Measurements from ENCODE around the gene TTLL8.

TTLL8 gene

DNA sequence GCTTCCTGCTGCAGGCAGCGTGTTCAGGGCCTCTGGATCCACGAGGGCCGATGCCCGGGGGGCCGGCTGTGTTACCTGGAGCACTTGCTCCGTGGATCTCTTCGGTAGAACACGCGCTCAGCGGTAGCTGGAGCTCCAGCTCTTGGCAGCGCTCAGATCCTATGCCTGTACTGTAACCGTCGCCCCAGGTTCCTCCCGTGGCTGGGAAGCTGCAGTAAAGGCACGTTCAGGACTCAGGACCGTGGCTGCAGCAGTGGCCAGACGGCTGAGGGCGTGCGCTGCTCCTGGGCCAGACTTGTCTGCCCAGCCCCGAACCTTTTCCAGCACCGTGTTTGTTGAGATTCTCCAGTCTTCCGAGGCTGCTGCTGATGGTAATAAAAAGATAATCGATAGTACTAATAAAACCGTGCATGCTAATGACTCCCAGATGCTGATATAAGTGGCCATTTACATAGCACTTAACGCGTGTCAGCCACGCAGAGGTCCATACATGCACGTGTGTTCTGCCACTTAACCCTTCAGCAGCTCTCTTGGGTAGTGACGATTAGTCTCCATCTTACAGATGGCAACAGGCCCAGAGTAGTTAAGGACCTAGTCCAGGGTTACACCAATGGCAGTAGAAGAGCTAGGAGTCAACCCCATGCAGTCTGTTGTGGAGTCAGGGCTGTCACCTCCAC, 33.1 kb upstream of the TTLL8 start:
- TF ChIP-seq POLR2AphosphoS5 (IDR thresholded peaks at IDR 0.05; ENCODE audit: low read depth, low read length) (no peak), SIN3A (IDR thresholded peaks at IDR 0.05; ENCODE audit: borderline replicate concordance, insufficient read depth, low read length) (no peak), FOXP2 (optimal IDR thresholded peaks at IDR 0.05; ENCODE audit: borderline replicate concordance, extremely low read depth, extremely low read length, insufficient read depth) (no peak), TAF1 (IDR thresholded peaks at IDR 0.05; ENCODE audit: borderline replicate concordance, insufficient read depth, low read length) (no peak)
- TF ChIP-seq, protein P1, sequence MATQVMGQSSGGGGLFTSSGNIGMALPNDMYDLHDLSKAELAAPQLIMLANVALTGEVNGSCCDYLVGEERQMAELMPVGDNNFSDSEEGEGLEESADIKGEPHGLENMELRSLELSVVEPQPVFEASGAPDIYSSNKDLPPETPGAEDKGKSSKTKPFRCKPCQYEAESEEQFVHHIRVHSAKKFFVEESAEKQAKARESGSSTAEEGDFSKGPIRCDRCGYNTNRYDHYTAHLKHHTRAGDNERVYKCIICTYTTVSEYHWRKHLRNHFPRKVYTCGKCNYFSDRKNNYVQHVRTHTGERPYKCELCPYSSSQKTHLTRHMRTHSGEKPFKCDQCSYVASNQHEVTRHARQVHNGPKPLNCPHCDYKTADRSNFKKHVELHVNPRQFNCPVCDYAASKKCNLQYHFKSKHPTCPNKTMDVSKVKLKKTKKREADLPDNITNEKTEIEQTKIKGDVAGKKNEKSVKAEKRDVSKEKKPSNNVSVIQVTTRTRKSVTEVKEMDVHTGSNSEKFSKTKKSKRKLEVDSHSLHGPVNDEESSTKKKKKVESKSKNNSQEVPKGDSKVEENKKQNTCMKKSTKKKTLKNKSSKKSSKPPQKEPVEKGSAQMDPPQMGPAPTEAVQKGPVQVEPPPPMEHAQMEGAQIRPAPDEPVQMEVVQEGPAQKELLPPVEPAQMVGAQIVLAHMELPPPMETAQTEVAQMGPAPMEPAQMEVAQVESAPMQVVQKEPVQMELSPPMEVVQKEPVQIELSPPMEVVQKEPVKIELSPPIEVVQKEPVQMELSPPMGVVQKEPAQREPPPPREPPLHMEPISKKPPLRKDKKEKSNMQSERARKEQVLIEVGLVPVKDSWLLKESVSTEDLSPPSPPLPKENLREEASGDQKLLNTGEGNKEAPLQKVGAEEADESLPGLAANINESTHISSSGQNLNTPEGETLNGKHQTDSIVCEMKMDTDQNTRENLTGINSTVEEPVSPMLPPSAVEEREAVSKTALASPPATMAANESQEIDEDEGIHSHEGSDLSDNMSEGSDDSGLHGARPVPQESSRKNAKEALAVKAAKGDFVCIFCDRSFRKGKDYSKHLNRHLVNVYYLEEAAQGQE (IDR thresholded peaks at IDR 0.05; ENCODE audit: insufficient read depth in 1 of 2, low read depth in 2 of 2, low read length in 2 of 2): no peak

DNA sequence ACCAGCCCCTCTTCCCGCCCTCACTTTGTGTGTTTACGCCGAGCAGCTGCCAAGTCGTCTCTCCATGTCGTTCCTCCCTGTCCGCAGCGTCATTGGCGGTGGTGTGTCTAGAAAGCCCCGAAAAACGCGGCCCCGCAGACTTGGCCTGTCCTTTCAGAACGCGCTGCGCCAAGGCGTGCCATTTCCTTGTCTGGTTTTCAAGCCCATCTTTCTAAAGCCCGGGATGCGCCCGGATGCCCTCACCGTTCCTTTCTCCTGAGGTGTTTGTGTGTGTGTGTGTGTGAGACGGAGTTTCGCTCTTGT, 32.3 kb upstream of the TTLL8 start:
- TF ChIP-seq POLR2AphosphoS5 (IDR thresholded peaks at IDR 0.05; ENCODE audit: low read depth, low read length) (no peak), TAF1 (IDR thresholded peaks at IDR 0.05; ENCODE audit: borderline replicate concordance, insufficient read depth, low read length) (no peak), SIN3A (IDR thresholded peaks at IDR 0.05; ENCODE audit: borderline replicate concordance, insufficient read depth, low read length) (no peak), FOXP2 (optimal IDR thresholded peaks at IDR 0.05; ENCODE audit: borderline replicate concordance, extremely low read depth, extremely low read length, insufficient read depth) (no peak)
- TF ChIP-seq, protein P1 (IDR thresholded peaks at IDR 0.05; ENCODE audit: insufficient read depth in 1 of 2, low read depth in 2 of 2, low read length in 2 of 2): no peak

DNA sequence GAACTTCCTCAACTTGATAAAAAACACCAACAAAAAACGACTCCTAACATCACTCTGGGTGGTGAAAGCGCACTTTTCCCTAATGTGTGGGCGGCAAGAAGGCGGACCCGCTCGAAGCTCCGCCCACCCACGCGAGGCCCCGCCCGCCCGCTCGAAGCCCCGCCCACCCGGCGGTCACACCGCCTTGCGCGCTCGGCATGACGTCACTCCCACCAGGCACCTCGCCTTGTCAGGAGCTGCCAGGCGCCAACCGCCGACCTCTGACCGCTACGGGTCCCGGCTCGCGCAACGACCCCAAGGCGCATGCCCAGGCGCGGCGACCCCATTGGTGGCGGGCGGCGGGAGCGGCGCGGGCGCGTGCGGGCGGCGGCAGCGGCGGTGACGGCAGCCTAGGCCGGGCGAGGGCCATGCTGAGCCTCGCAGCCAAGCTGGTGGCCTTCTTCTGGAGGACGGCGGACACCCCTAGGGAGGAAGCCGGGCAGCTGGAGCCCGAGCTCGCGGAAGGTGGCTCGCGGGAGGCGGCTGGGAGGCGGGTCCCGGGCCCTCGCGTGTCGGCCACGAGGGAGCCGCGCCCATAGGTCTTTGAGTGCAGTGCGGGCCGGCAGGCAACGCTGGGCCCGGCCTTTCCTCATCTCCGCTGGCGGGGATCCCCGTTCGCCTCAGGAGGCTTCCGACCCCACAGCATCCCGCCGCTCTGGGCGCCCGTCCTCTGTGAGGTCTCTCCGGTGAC, 31.7 kb upstream of the TTLL8 start, which contains the start of gene MOV10L1:
Gene MOV10L1 (plus strand): TSS at position 325 of the 730 bp plus-strand sequence. CDS start 83 bp downstream, at position 408.
- TF ChIP-seq TAF1 (IDR thresholded peaks at IDR 0.05; ENCODE audit: borderline replicate concordance, insufficient read depth, low read length) (no peak), POLR2AphosphoS5 (IDR thresholded peaks at IDR 0.05; ENCODE audit: low read depth, low read length) (no peak), FOXP2 (optimal IDR thresholded peaks at IDR 0.05; ENCODE audit: borderline replicate concordance, extremely low read depth, extremely low read length, insufficient read depth) (no peak), SIN3A (IDR thresholded peaks at IDR 0.05; ENCODE audit: borderline replicate concordance, insufficient read depth, low read length) (no peak)
- TF ChIP-seq, protein P1 (IDR thresholded peaks at IDR 0.05; ENCODE audit: insufficient read depth in 1 of 2, low read depth in 2 of 2, low read length in 2 of 2): no peak

DNA sequence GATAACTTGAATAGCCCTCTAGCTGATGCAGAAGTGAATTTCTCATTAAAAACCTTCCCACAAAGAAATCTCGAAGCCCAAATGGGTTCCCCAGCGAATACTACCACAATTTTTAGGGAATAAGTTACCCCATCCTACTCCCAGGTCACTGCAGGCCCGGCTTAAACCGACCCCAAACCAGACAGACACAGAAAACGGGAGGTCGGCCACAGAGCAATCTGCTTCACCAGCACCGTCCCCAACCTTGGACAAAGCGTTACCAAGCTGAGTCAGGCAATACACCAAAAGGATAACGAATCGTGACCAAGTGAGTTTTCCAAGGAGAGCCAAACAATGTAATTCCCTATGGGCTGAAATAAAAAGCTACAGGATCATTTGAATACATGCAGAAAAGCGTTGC, 31.1 kb upstream of the TTLL8 start:
- TF ChIP-seq POLR2AphosphoS5 (IDR thresholded peaks at IDR 0.05; ENCODE audit: low read depth, low read length): no peak
- no peak for TF ChIP-seq SIN3A (IDR thresholded peaks at IDR 0.05; ENCODE audit: borderline replicate concordance, insufficient read depth, low read length)
- no peak for TF ChIP-seq TAF1 (IDR thresholded peaks at IDR 0.05; ENCODE audit: borderline replicate concordance, insufficient read depth, low read length)
- no peak for TF ChIP-seq FOXP2 (optimal IDR thresholded peaks at IDR 0.05; ENCODE audit: borderline replicate concordance, extremely low read depth, extremely low read length, insufficient read depth)
- TF ChIP-seq, protein P1 (IDR thresholded peaks at IDR 0.05; ENCODE audit: insufficient read depth in 1 of 2, low read depth in 2 of 2, low read length in 2 of 2): no peak

Data from PFSK-1 (cell line).